Transverse colon (tissue), 4 donors: ENCODE results near the gene LONP2.

Experiments used
- CTCF ChIP-seq, 5 experiments: fragments of 200-600 bp in 3 of 5; fragments of 450-650 bp in 2 of 5; sonication (generic) in 3 of 5; IDR thresholded peaks; 1 replicate in 2 of 5; 2 replicates in 3 of 5; pipeline ENCODE4 v1.5.1; 2016 to 2017; ENCODE audit warnings: antibody characterized with exemption in 5 of 5, inconsistent platforms in 3 of 5, mild to moderate bottlenecking in 2 of 5, moderate library complexity in 1 of 5
- POLR2A ChIP-seq: fragments of 450-650 bp; IDR thresholded peaks from one replicate; pipeline ENCODE4 v1.6.1; 2016; ENCODE audit warnings: antibody characterized with exemption, mild to moderate bottlenecking, moderate library complexity
- POLR2AphosphoS5 ChIP-seq, 3 donors: sonication (generic); formaldehyde crosslinking; IDR thresholded peaks; one replicate each; pipeline ENCODE4 v1.6.1; 2016; ENCODE audit warnings: antibody characterized with exemption in 3 of 3

DNA sequence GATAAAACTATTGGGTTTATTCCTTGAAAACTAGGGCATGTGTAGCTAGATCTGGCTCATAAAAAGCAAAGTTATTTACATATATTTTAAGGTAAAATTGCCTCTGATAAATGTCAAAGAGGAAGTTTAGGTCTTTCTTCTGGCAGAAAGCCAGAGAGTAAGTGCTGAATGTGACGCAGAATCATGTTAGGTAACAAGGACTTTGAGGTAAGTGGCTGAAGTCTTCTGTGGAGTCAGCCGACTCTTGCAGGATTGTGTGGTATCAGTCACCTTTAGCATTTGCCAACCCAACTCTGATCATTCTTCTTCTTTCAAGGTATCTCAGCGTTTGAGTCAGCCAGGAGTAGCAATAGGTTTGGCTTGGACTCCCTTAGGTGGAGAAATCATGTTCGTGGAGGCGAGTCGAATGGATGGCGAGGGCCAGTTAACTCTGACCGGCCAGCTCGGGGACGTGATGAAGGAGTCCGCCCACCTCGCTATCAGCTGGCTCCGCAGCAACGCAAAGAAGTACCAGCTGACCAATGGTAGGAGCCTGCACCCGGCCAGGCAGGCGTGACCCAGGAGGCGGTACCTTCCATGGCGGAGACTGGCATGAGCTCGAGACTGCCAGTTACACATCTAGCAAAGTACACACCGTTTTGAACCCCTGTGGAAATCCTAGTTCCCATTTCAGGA is 103.2 kb downstream of the LONP2 start:
- TF ChIP-seq POLR2AphosphoS5 (IDR thresholded peaks at IDR 0.05) (no peak), CTCF (IDR thresholded peaks at IDR 0.05) (no peak), POLR2A (no peak)
